Loucy (cell line): ENCODE results near the gene SEC24A.
"Not testable (repeated sequence)": the region's sequence is repeated elsewhere in the genome, so short reads cannot be mapped to it uniquely, and the experiment has no call there.

ENCODE experiments used
- CTCF ChIP-seq: fragments of 200-600 bp; sonication (generic); conservative IDR thresholded peaks from 2 replicates; pipeline ENCODE4 v1.5.1; 2014; ENCODE audit warnings: mild to moderate bottlenecking, antibody characterized with exemption, low read length
- EZH2phosphoT487 ChIP-seq: fragments of 200-600 bp; IDR thresholded peaks from 2 replicates; pipeline ENCODE4 v1.6.1; 2018; ENCODE audit warnings: antibody characterized with exemption, mild to moderate bottlenecking, moderate library complexity, borderline replicate concordance

- not testable (repeated sequence) for TF ChIP-seq CTCF, EZH2phosphoT487
Measured at GRCh38 chr5:134767528-134768291, 119.1 kb downstream of the SEC24A start.
